Uterus (tissue), 2 donors: Measurements from ENCODE around the gene TBC1D22B.

Source experiments
- POLR2A ChIP-seq, 2 donors: fragments of 450-650 bp; IDR thresholded peaks; one replicate each; pipeline ENCODE4 v1.6.1; 2016; ENCODE audit warnings: antibody characterized with exemption in 2 of 2, mild to moderate bottlenecking in 1 of 2, moderate library complexity in 1 of 2
- TF ChIP-seq, protein P1 (sequence below), 4 experiments: fragments of 200-600 bp in 2 of 4; fragments of 450-650 bp in 2 of 4; sonication (generic) in 2 of 4; IDR thresholded peaks; one replicate each; pipeline ENCODE4 v1.5.1; 2016 to 2019; ENCODE audit warnings: antibody characterized with exemption in 4 of 4, mild to moderate bottlenecking in 2 of 4, moderate library complexity in 1 of 4

DNA sequence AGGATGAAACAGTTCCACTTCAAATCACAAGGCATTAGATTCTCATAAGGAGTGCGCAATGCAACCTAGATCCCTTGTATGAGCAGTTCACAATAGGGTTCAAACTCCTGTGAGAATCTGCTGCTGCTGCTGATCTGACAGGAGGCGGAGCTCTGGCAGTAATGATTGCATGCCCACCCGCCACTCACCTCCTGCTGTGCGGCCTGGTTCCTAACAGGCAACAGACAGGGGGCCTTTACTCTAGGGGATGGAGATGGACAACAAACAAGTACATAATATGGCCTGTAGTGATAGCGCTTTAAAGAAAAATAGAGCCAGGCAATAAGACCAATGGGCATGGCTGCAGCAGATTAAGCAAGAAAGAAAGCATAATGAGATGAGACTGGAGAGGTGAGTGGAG is 2.7 kb upstream of the TBC1D22B start:
- TF ChIP-seq, protein P1, sequence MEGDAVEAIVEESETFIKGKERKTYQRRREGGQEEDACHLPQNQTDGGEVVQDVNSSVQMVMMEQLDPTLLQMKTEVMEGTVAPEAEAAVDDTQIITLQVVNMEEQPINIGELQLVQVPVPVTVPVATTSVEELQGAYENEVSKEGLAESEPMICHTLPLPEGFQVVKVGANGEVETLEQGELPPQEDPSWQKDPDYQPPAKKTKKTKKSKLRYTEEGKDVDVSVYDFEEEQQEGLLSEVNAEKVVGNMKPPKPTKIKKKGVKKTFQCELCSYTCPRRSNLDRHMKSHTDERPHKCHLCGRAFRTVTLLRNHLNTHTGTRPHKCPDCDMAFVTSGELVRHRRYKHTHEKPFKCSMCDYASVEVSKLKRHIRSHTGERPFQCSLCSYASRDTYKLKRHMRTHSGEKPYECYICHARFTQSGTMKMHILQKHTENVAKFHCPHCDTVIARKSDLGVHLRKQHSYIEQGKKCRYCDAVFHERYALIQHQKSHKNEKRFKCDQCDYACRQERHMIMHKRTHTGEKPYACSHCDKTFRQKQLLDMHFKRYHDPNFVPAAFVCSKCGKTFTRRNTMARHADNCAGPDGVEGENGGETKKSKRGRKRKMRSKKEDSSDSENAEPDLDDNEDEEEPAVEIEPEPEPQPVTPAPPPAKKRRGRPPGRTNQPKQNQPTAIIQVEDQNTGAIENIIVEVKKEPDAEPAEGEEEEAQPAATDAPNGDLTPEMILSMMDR (IDR thresholded peaks at IDR 0.05) = no peak
- no peak for TF ChIP-seq POLR2A (IDR thresholded peaks at IDR 0.05)
